Fibroblast of lung (primary cell): ENCODE measurements around the gene KCNC3. TPM values are rescaled to one million over a fixed set of nuclear protein-coding genes. Genes with fewer than 3 reads are reported as not detected.

Experiments used
- DNase-seq, 2 donors: peaks; one replicate each; pipeline versions ENCODE4 v3.0.0 to v3.0.0-alpha.2; 2010; ENCODE audit warnings: low read depth in 2 of 2
- H2AFZ ChIP-seq: 2 replicates; pipeline ENCODE4 v1.5.1; 2012; ENCODE audit warnings: low read length, control low read depth, inconsistent platforms
- H3K27ac ChIP-seq: 2 replicates; pipeline ENCODE4 v1.5.1; 2011; ENCODE audit warnings: low read length, control low read depth; ENCODE audit not compliant: insufficient read depth
- H3K27me3 ChIP-seq: 2 replicates; pipeline ENCODE4 v1.5.1; 2011; ENCODE audit warnings: mild to moderate bottlenecking, low read length; ENCODE audit not compliant: control insufficient read depth, insufficient read depth
- H3K36me3 ChIP-seq: 2 replicates; pipeline ENCODE4 v1.5.1; 2011; ENCODE audit warnings: low read length; ENCODE audit not compliant: control insufficient read depth, insufficient read depth
- H3K4me1 ChIP-seq: 2 replicates; pipeline ENCODE4 v1.5.1; 2011; ENCODE audit warnings: low read length; ENCODE audit not compliant: control insufficient read depth, insufficient read depth; ENCODE audit errors: extremely low read depth
- H3K4me2 ChIP-seq: 2 replicates; pipeline ENCODE4 v1.5.1; 2011; ENCODE audit warnings: low read length, control low read depth; ENCODE audit not compliant: insufficient read depth; ENCODE audit errors: extremely low read depth
- H3K4me3 ChIP-seq, 4 experiments: fragments of 200-600 bp in 1 of 4; sonication (generic) in 1 of 4; replicated peaks in 1 of 4; 2 replicates each; pipeline ENCODE4 v1.5.1; 2011 to 2016; ENCODE audit warnings: low read length in 4 of 4, low read depth in 3 of 4, mild to moderate bottlenecking in 3 of 4, control low read depth in 2 of 4, inconsistent platforms in 1 of 4, mixed read lengths in 1 of 4; ENCODE audit not compliant: insufficient read depth in 1 of 4; ENCODE audit errors: control extremely low read depth in 1 of 4
- H3K79me2 ChIP-seq: 2 replicates; pipeline ENCODE4 v1.5.1; 2012; ENCODE audit warnings: mild to moderate bottlenecking, low read length, inconsistent platforms; ENCODE audit not compliant: control insufficient read depth, insufficient read depth
- H3K9ac ChIP-seq: 2 replicates; pipeline ENCODE4 v1.5.1; 2011; ENCODE audit warnings: mild to moderate bottlenecking, low read length, control low read depth; ENCODE audit not compliant: insufficient read depth
- H3K9me3 ChIP-seq: 2 replicates; pipeline ENCODE4 v1.5.1; 2012; ENCODE audit warnings: low read depth, low read length; ENCODE audit not compliant: control insufficient read depth, insufficient read depth
- H4K20me1 ChIP-seq: 2 replicates; pipeline ENCODE4 v1.5.1; 2011; ENCODE audit warnings: low read length; ENCODE audit not compliant: control insufficient read depth, insufficient read depth; ENCODE audit errors: extremely low read depth
- EZH2 ChIP-seq: IDR thresholded peaks from 2 replicates; pipeline ENCODE4 v1.5.1; 2012; ENCODE audit warnings: low read length, control low read depth, mild to moderate bottlenecking; ENCODE audit errors: missing control alignments
- polyA plus RNA-seq, 2 donors: library from polyadenylated mRNA; depleted of rRNA in 1 of 2; stranded (reverse) in 1 of 2; unstranded in 1 of 2; fragments of >200 nt; gene quantifications; 2 replicates each; pipeline ENCODE4 v1.2.1, GENCODE V29; 2011 to 2012; ENCODE audit warnings: missing spikeins in 1 of 2
- total RNA-seq: library from RNA; depleted of rRNA; stranded (reverse); fragments of >200 nt; gene quantifications from 2 replicates; pipeline ENCODE4 v1.2.1, GENCODE V29; 2014
- TF ChIP-seq, protein P1 (sequence below), 2 donors: IDR thresholded peaks in 1 of 2; conservative IDR thresholded peaks in 1 of 2; 1 replicate in 1 of 2; 2 replicates in 1 of 2; pipeline ENCODE4 v1.5.1; 2011 to 2012; ENCODE audit warnings: low read length in 2 of 2, control low read depth in 1 of 2, inconsistent platforms in 1 of 2, low read depth in 1 of 2, mild to moderate bottlenecking in 1 of 2

KCNC3 gene
- total and polyA plus RNA-seq, 2 donors (not counting 1 experiment from before 2014, with no cell fraction given), result under 0.01 to 0.01 TPM

DNA sequence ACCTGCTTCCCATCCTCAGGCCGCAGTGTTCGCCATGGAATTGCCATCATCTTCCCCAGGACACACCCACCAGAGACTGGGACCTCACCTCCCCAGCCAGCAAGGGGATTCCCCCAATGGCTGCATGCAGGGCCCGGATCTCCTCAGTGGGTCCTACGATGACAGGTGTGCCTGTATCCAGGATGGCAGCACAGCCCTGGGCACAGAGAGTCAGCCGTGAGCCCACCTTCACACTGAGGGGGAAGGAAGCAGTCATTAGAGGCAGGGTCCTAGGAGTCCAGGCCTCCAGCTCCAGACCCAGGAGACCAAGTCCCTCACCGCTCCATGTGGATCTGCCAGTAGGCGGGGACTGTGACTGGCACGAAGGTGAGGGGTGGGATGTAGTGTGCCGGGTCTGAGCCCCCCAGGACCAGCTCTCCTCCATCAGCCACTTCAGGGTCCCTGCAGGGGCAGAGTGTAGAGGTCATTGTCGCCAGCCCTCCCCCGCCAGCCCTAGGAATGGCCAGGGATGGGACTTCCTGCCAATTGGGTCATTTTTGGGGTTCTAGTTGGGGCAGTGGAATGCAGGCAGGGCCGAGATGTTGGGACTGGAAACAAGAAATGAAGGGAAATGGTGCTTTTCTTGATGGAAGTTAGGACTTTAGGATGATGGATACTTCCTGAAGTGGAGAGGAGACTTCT, 5.7 kb upstream of the KCNC3 start:
- Histone ChIP-seq H3K9me3 (no peaks in the 10 kb centered on the region), H3K4me3 (no peak overlapping the region), H3K27me3 (peaks cover 10% of the 10 kb centered on the region), H3K36me3 (no peaks in the 10 kb centered on the region), H3K9ac (no peak overlapping the region), H2AFZ (no peak overlapping the region), H3K4me1 (no peaks in the 10 kb centered on the region), H4K20me1 (no peaks in the 10 kb centered on the region), H3K27ac (no peak overlapping the region), H3K79me2 (no peaks in the 10 kb centered on the region), H3K4me2 (no peak overlapping the region)
- TF ChIP-seq, protein P1, sequence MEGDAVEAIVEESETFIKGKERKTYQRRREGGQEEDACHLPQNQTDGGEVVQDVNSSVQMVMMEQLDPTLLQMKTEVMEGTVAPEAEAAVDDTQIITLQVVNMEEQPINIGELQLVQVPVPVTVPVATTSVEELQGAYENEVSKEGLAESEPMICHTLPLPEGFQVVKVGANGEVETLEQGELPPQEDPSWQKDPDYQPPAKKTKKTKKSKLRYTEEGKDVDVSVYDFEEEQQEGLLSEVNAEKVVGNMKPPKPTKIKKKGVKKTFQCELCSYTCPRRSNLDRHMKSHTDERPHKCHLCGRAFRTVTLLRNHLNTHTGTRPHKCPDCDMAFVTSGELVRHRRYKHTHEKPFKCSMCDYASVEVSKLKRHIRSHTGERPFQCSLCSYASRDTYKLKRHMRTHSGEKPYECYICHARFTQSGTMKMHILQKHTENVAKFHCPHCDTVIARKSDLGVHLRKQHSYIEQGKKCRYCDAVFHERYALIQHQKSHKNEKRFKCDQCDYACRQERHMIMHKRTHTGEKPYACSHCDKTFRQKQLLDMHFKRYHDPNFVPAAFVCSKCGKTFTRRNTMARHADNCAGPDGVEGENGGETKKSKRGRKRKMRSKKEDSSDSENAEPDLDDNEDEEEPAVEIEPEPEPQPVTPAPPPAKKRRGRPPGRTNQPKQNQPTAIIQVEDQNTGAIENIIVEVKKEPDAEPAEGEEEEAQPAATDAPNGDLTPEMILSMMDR (conservative IDR thresholded peaks at IDR 0.05 in 1 of 2, IDR thresholded peaks at IDR 0.05 in 1 of 2; ENCODE audit: low read depth in 1 of 2, low read length in 2 of 2), result no peak
- no peak for TF ChIP-seq EZH2
- no peak for DNase-seq

DNA sequence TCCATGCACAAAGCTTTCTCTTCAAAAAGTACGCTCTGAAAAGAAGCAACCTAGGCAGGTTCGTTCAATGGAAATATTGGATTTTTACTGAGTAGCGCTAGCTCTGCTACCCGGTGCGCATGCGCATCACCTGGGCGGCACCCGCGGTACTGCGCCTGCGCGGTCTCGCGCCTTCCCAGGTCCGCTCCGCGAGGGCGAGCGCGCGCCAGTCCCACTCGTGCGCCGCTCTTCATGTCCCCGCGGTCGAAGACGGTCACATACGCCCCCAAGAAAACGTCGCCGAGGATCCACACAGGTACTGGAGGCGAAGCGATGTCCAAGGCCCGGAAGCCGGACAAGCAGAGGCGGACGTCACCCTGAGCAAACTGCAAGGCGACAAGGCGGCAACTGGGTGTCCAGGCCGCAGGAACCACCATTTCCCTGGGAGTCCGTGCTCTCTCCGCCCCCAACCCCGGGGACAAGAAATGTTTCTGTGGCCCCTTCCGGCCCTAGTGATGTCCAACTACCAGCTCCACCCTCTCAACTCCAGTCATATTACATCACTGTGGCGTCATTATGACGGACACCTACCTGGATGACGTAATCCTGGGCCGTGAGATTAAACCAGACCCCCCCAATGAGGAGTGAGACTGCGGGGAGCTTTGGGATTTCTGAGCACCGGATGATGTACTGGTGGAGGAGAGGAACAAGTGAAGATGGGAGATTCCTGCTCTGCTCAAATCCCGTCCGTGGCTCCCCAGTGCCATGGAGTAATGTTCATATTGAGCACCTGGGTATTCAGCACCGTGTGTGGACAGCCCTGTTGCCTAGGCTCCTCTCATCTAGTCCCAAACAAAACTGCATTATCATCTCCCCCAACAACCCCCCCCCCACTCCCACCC, 4.8 kb upstream of the KCNC3 start:
- no peaks in the 10 kb centered on the region for H3K9me3 ChIP-seq
- no peaks in the 10 kb centered on the region for H3K36me3 ChIP-seq
- H3K4me1 ChIP-seq, result no peaks in the 10 kb centered on the region
- no peak overlapping the region for H3K27ac ChIP-seq
- H3K9ac ChIP-seq, result no peak overlapping the region
- H3K4me2 ChIP-seq, result peak overlapping the region; percentile 85
- H3K4me3 ChIP-seq, result peak overlapping the region in 3 of 4 experiments; percentile 7 to 70 (median 42)
- H4K20me1 ChIP-seq, result no peaks in the 10 kb centered on the region
- peak overlapping the region; percentile 7 for H2AFZ ChIP-seq
- TF ChIP-seq, protein P1 (conservative IDR thresholded peaks at IDR 0.05 in 1 of 2, IDR thresholded peaks at IDR 0.05 in 1 of 2; ENCODE audit: low read depth in 1 of 2, low read length in 2 of 2), result no peak
- no peak for TF ChIP-seq EZH2
- DNase-seq, result no peak
- H3K79me2 ChIP-seq, result no peaks in the 10 kb centered on the region
- peaks cover 13% of the 10 kb centered on the region for H3K27me3 ChIP-seq

DNA sequence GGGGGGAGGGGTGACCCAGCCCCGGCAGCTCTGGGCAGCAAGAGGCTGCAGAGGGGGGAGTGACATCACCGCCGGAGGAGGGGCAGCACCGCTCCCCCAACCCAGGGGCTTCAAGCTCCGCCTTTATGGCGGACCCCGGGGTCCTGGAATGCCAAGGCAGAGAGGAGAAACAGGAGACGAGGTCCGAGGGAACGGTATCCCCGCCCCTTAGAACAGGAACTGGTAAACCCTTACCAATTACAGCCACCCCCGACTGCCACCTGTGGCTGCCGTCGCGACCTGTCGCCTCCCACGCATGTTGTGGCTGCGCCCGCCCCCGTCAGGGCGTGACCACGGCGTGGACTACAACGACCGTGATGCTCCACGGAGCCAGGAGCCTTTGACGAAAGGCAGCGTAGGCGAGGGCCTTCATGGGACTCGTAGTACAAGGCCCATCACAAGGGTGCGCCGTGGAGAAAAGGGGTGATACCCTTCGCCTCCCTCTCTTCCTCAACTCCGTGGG, 4.1 kb upstream of the KCNC3 start:
- Histone ChIP-seq H3K4me1 (no peaks in the 10 kb centered on the region), H3K4me2 (peak overlapping the region; percentile 85), H3K79me2 (no peaks in the 10 kb centered on the region), H2AFZ (peak overlapping the region; percentile 7), H3K36me3 (no peaks in the 10 kb centered on the region), H3K27me3 (peaks cover 13% of the 10 kb centered on the region), H3K27ac (no peak overlapping the region), H3K4me3 (peak overlapping the region in 2 of 4 experiments; percentile 42 to 70), H4K20me1 (no peaks in the 10 kb centered on the region), H3K9ac (no peak overlapping the region), H3K9me3 (no peaks in the 10 kb centered on the region)
- peak; percentile 70 to 84 for DNase-seq
- TF ChIP-seq EZH2, result no peak
- TF ChIP-seq, protein P1 (conservative IDR thresholded peaks at IDR 0.05 in 1 of 2, IDR thresholded peaks at IDR 0.05 in 1 of 2; ENCODE audit: low read depth in 1 of 2, low read length in 2 of 2), result no peak
